HEK293T (cell line): ENCODE measurements around the gene MYOM3.

Experiments
- ELF4 ChIP-seq: fragments of 450-650 bp; IDR thresholded peaks from 2 replicates; pipeline ENCODE4 v1.6.1; 2017; ENCODE audit warnings: antibody characterized with exemption
- FOXA1 ChIP-seq: fragments of 450-650 bp; IDR thresholded peaks from 2 replicates; pipeline ENCODE4 v1.6.1; 2016; ENCODE audit warnings: mild to moderate bottlenecking
- FOXK2 ChIP-seq: fragments of 450-650 bp; IDR thresholded peaks from 2 replicates; pipeline ENCODE4 v1.6.1; 2016; ENCODE audit warnings: mild to moderate bottlenecking
- FOXM1 ChIP-seq: fragments of 450-650 bp; IDR thresholded peaks from 2 replicates; pipeline ENCODE4 v1.6.1; 2017; ENCODE audit warnings: mild to moderate bottlenecking, borderline replicate concordance
- HDGF ChIP-seq: fragments of 450-650 bp; IDR thresholded peaks from 2 replicates; pipeline ENCODE4 v1.6.1; 2017; ENCODE audit warnings: antibody characterized with exemption, borderline replicate concordance
- NFRKB ChIP-seq: fragments of 450-650 bp; IDR thresholded peaks from 2 replicates; pipeline ENCODE4 v1.6.1; 2016; ENCODE audit warnings: mild to moderate bottlenecking, moderate library complexity
- PKNOX1 ChIP-seq: fragments of 450-650 bp; IDR thresholded peaks from 2 replicates; pipeline ENCODE4 v1.6.1; 2016
- SP1 ChIP-seq: fragments of 450-650 bp; IDR thresholded peaks from 2 replicates; pipeline ENCODE4 v1.6.1; 2017
- SUZ12 ChIP-seq: fragments of 450-650 bp; IDR thresholded peaks from 2 replicates; pipeline ENCODE4 v1.6.1; 2016; ENCODE audit warnings: mild to moderate bottlenecking
- TARDBP ChIP-seq: fragments of 450-650 bp; IDR thresholded peaks from 2 replicates; pipeline ENCODE4 v1.6.1; 2016
- ZNF384 ChIP-seq: fragments of 450-650 bp; IDR thresholded peaks from 2 replicates; pipeline ENCODE4 v1.6.1; 2016

GRCh38 chr1:24103879-24104278 is 8.1 kb downstream of the MYOM3 start:
- TF ChIP-seq NFRKB (no peak), PKNOX1 (no peak), ELF4 (no peak), FOXK2 (no peak), FOXM1 (no peak), HDGF (no peak), FOXA1 (no peak), SUZ12 (no peak), ZNF384 (no peak), SP1 (no peak), TARDBP (no peak)
